ENCODE data around the gene AGBL4. TPM values are rescaled to one million over a fixed set of nuclear protein-coding genes. Genes with fewer than 3 reads are reported as not detected.

Gene AGBL4
- total RNA-seq, 1 donor from 2014 or later, result not detected

GRCh38 chr1:48889082-48889481 lies 1134.7 kb downstream of the AGBL4 start:
- H3K27me3 Mint-ChIP-seq (ENCODE audit: low read depth), result no peaks in the 10 kb centered on the region
- no peaks in the 10 kb centered on the region for H3K4me1 Mint-ChIP-seq (ENCODE audit: low read depth)
- no peak for DNase-seq (ENCODE audit: low spot score)
- H3K36me3 Mint-ChIP-seq (ENCODE audit: low read depth), result no peaks in the 10 kb centered on the region
- H3K9me3 Mint-ChIP-seq, result no peaks in the 10 kb centered on the region
- intact Hi-C loops (cut with micrococcal nuclease), result no loop called here
- no peak overlapping the region for H3K4me3 Mint-ChIP-seq (ENCODE audit: low read depth)
- no peak overlapping the region for H3K27ac Mint-ChIP-seq

GRCh38 chr1:48887796-48888195 lies 1136.0 kb downstream of the AGBL4 start:
- Mint-ChIP-seq H3K9me3 (no peaks in the 10 kb centered on the region), H3K36me3 (ENCODE audit: low read depth) (no peaks in the 10 kb centered on the region)

DNA sequence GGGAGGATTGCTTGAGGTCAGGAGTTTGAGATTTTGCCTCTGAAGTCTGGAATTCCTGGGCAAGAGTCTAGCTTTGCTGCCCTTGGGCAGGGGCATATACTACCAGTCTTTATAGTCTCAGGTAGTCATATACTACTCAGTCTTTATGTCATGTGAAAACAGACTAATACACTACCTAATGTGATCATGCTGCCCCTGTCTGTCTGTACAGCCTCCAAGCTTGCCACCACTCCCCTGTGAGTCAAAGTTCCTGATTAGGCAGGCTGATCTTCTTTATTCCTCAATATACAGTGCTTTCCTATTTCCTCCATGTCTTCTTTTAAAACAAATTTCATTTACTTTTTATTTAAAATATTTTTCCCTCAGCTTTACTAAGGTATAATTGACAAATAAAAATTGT lies 1141.7 kb downstream of the AGBL4 start:
- Mint-ChIP-seq H3K36me3 (ENCODE audit: low read depth) (no peaks in the 10 kb centered on the region), H3K27ac (no peak overlapping the region), H3K9me3 (no peaks in the 10 kb centered on the region), H3K27me3 (ENCODE audit: low read depth) (peaks cover 4% of the 10 kb centered on the region), H3K4me1 (ENCODE audit: low read depth) (no peaks in the 10 kb centered on the region), H3K4me3 (ENCODE audit: low read depth) (no peak overlapping the region)
- DNase-seq (ENCODE audit: low spot score), result no peak
- intact Hi-C loops (cut with micrococcal nuclease), result no loop called here

More at GRCh38 chr1:48887796-48888195, 1136.0 kb downstream of the AGBL4 start:
- no peaks in the 10 kb centered on the region for H3K27me3 Mint-ChIP-seq (ENCODE audit: low read depth)
- no peak overlapping the region for H3K27ac Mint-ChIP-seq
- H3K4me1 Mint-ChIP-seq (ENCODE audit: low read depth), result no peaks in the 10 kb centered on the region
- no peak overlapping the region for H3K4me3 Mint-ChIP-seq (ENCODE audit: low read depth)
- intact Hi-C loops (cut with micrococcal nuclease), result no loop called here
- DNase-seq (ENCODE audit: low spot score), result no peak

- Mint-ChIP-seq H3K27ac (no peak overlapping the region), H3K27me3 (ENCODE audit: low read depth) (peaks cover 4% of the 10 kb centered on the region), H3K4me3 (ENCODE audit: low read depth) (no peak overlapping the region), H3K4me1 (ENCODE audit: low read depth) (no peaks in the 10 kb centered on the region), H3K9me3 (no peaks in the 10 kb centered on the region), H3K36me3 (ENCODE audit: low read depth) (no peaks in the 10 kb centered on the region)
- intact Hi-C loops (cut with micrococcal nuclease), result no loop called here
- no peak for DNase-seq (ENCODE audit: low spot score)
These were observed 1145.4 kb downstream of the AGBL4 start for GRCh38 chr1:48878191-48878940.

DNA sequence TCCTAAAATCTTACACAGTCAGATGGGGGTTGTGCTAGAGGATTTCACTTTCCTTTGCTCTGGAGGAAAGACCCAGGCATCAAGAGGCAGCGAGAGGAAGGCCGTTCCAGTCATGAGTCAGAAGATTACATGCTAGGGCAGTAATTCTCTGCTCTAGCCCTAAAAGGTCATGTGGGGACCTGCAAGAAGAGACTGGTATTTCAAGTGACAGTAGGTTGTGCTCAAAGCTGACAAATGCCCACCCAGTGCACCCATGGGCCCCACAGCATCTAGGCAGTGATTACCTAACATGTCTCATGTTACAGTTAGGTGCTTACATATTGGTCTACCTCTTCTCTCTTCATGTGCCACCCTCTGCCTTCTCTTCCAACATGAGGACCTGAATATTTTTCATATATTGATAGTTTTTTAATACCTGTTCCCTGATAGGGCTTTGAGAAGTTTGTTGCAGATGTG lies 1147.4 kb downstream of the AGBL4 start:
- peaks cover 6% of the 10 kb centered on the region for H3K27me3 Mint-ChIP-seq (ENCODE audit: low read depth)
- H3K4me3 Mint-ChIP-seq (ENCODE audit: low read depth), result no peak overlapping the region
- no peaks in the 10 kb centered on the region for H3K36me3 Mint-ChIP-seq (ENCODE audit: low read depth)
- intact Hi-C loops (cut with micrococcal nuclease), result no loop called here
- DNase-seq (ENCODE audit: low spot score), result no peak
- no peaks in the 10 kb centered on the region for H3K9me3 Mint-ChIP-seq
- no peaks in the 10 kb centered on the region for H3K4me1 Mint-ChIP-seq (ENCODE audit: low read depth)
- no peak overlapping the region for H3K27ac Mint-ChIP-seq

- no peak for DNase-seq (ENCODE audit: low spot score)
- Mint-ChIP-seq H3K36me3 (ENCODE audit: low read depth) (no peaks in the 10 kb centered on the region), H3K9me3 (no peaks in the 10 kb centered on the region), H3K27me3 (ENCODE audit: low read depth) (peaks cover 6% of the 10 kb centered on the region), H3K4me1 (ENCODE audit: low read depth) (no peaks in the 10 kb centered on the region), H3K27ac (no peak overlapping the region), H3K4me3 (ENCODE audit: low read depth) (no peak overlapping the region)
- intact Hi-C loops (cut with micrococcal nuclease), result no loop called here
These were observed 1148.0 kb downstream of the AGBL4 start for GRCh38 chr1:48875552-48876329.

- Mint-ChIP-seq H3K27me3 (ENCODE audit: low read depth) (peaks cover 8% of the 10 kb centered on the region), H3K4me3 (ENCODE audit: low read depth) (no peak overlapping the region), H3K9me3 (no peaks in the 10 kb centered on the region), H3K36me3 (ENCODE audit: low read depth) (no peaks in the 10 kb centered on the region), H3K27ac (no peak overlapping the region), H3K4me1 (ENCODE audit: low read depth) (no peaks in the 10 kb centered on the region)
- no peak for DNase-seq (ENCODE audit: low spot score)
- intact Hi-C loops (cut with micrococcal nuclease), result no loop called here
These were observed 1149.8 kb downstream of the AGBL4 start for GRCh38 chr1:48873944-48874343.

GRCh38 chr1:48870596-48870995 lies 1153.2 kb downstream of the AGBL4 start:
- H3K4me1 Mint-ChIP-seq (ENCODE audit: low read depth), result no peaks in the 10 kb centered on the region
- intact Hi-C loops (cut with micrococcal nuclease), result no loop called here
- no peaks in the 10 kb centered on the region for H3K9me3 Mint-ChIP-seq
- no peak for DNase-seq (ENCODE audit: low spot score)
- H3K27me3 Mint-ChIP-seq (ENCODE audit: low read depth), result peaks cover 6% of the 10 kb centered on the region
- H3K4me3 Mint-ChIP-seq (ENCODE audit: low read depth), result no peak overlapping the region
- no peaks in the 10 kb centered on the region for H3K36me3 Mint-ChIP-seq (ENCODE audit: low read depth)
- H3K27ac Mint-ChIP-seq, result no peak overlapping the region

DNA sequence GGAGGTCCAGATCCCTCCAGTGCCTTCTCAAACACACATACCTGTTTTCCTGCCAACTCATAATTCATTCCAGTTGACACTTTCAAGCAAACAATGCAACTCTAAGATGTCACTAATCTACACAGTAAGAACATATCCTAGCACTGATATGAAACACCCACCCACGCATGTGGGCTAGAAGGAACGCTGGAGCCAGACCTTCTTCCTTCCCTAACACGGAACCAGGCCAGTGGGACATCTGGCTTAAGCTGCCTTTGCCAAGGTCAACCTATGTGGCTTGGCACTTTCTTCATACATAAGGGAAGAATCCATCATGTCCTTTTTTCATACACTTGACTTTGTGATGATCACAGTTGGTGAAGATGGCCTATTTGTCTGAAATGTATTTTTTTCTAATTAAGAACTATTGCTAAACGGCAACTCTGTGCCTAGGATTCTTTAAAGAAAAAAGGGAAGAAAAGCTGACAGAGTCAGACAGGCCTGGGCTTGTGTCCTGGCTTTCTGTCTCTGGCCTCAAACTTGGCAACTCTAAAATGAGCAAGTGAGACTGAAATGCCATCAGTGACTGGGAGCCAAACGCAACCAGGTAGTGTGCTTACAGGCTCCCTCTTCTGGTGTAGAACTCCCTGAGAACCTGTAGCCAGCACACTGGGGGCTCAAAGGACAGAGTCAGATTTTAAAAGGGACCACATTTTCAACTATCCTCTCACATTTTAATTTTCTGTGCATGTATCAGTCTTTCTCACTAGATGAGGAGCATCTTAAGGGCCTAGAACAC lies 1154.4 kb downstream of the AGBL4 start:
- no peaks in the 10 kb centered on the region for H3K36me3 Mint-ChIP-seq (ENCODE audit: low read depth)
- H3K4me1 Mint-ChIP-seq (ENCODE audit: low read depth), result no peaks in the 10 kb centered on the region
- H3K27me3 Mint-ChIP-seq (ENCODE audit: low read depth), result peaks cover 6% of the 10 kb centered on the region
- no peak overlapping the region for H3K27ac Mint-ChIP-seq
- no peak overlapping the region for H3K4me3 Mint-ChIP-seq (ENCODE audit: low read depth)
- intact Hi-C loops (cut with micrococcal nuclease), result no loop called here
- no peaks in the 10 kb centered on the region for H3K9me3 Mint-ChIP-seq
- no peak for DNase-seq (ENCODE audit: low spot score)

- no peaks in the 10 kb centered on the region for H3K36me3 Mint-ChIP-seq (ENCODE audit: low read depth)
- H3K27ac Mint-ChIP-seq, result no peak overlapping the region
- no peaks in the 10 kb centered on the region for H3K9me3 Mint-ChIP-seq
- no peaks in the 10 kb centered on the region for H3K4me1 Mint-ChIP-seq (ENCODE audit: low read depth)
- intact Hi-C loops (cut with micrococcal nuclease), result no loop called here
- peaks cover under 1% of the 10 kb centered on the region for H3K27me3 Mint-ChIP-seq (ENCODE audit: low read depth)
- DNase-seq (ENCODE audit: low spot score), result no peak
- H3K4me3 Mint-ChIP-seq (ENCODE audit: low read depth), result no peak overlapping the region
These were observed 1158.8 kb downstream of the AGBL4 start for GRCh38 chr1:48864913-48865312.

DNA sequence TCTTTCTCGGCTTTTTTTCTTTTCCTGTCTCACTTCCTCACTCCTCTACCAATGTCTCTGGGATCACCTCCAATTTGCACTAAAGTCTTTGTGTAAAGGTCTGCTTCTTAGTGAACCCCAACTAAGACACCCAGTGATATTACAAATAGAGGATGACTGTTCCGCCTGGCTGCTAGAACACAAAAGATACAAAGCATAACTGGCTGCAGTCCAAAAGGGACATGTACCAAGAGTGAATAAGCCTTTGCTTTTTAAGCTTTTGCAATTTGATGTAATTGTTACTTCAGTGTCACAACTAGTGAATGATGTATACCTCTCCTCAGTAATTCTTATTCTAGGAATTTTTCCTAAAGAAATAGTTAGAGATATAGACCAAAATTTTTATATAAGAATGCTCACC lies 1164.3 kb downstream of the AGBL4 start:
- Mint-ChIP-seq H3K4me1 (ENCODE audit: low read depth) (no peaks in the 10 kb centered on the region), H3K4me3 (ENCODE audit: low read depth) (no peak overlapping the region), H3K27ac (no peak overlapping the region), H3K9me3 (no peaks in the 10 kb centered on the region), H3K27me3 (ENCODE audit: low read depth) (peaks cover 3% of the 10 kb centered on the region), H3K36me3 (ENCODE audit: low read depth) (no peaks in the 10 kb centered on the region)
- DNase-seq (ENCODE audit: low spot score), result no peak
- intact Hi-C loops (cut with micrococcal nuclease), result no loop called here

DNA sequence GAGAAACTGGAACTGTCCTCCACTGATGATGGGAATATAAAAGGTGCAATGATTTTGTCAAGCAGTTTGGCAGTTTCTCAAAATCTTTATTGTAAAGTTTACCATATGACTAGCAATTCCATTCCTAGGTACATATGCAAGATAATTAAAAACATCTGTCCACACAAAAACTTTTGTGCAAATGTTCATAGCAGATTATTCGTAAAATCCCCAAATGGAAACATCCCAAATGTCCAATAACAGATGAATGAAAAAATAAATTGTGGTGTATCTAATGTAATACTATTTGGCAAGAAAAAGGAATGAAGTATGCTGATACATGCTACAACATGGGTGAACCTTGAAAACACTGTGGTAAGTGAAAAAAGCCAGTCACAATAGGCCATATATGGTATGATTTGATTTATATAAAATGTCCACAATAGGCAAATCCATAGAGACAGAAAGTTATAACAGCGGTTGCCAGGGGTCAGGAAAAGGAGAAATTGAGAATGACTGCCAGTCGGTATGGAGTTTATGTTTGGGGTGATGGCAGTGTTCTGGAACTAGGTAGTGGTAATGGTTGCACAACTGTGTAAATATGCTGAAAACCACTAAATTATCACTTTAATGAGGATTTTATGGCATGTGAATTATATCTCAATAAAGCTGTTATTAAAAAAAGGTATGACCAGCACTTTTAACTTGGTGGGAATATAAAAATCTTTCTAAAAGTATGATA lies 1165.4 kb downstream of the AGBL4 start:
- no peak overlapping the region for H3K27ac Mint-ChIP-seq
- intact Hi-C loops (cut with micrococcal nuclease), result no loop called here
- DNase-seq (ENCODE audit: low spot score), result no peak
- H3K36me3 Mint-ChIP-seq (ENCODE audit: low read depth), result no peaks in the 10 kb centered on the region
- no peaks in the 10 kb centered on the region for H3K9me3 Mint-ChIP-seq
- H3K4me1 Mint-ChIP-seq (ENCODE audit: low read depth), result no peaks in the 10 kb centered on the region
- H3K4me3 Mint-ChIP-seq (ENCODE audit: low read depth), result no peak overlapping the region
- peaks cover 3% of the 10 kb centered on the region for H3K27me3 Mint-ChIP-seq (ENCODE audit: low read depth)
